Activated CD8-positive, alpha-beta T cell treated with anti-CD3 and anti-CD28 coated beads for 36 hours (primary cell): ENCODE results near the gene RPL41. TPM values are rescaled to one million over a fixed set of nuclear protein-coding genes. Genes with fewer than 3 reads are reported as not detected.

Source experiments
- ATAC-seq: fragments of 200-7000 bp; cut with Tn5 transposase; one replicate; pipeline ENCODE4 v1.10.0; 2021; ENCODE audit warnings: mild to moderate bottlenecking, moderate library complexity
- CTCF ChIA-PET: fragments of 350-600 bp; sonication (Branson Sonifier 250); formaldehyde crosslinking; loops from one replicate; lab custom pipeline; 2021; ENCODE audit warnings: antibody characterized with exemption; lab: Charles Lee
- POLR2A ChIA-PET: fragments of 350-600 bp; sonication (Branson Sonifier 250); formaldehyde crosslinking; loops from one replicate; lab custom pipeline; 2021; ENCODE audit warnings: antibody characterized with exemption; lab: Charles Lee
- DNase-seq: peaks from one replicate; pipeline ENCODE4 v3.0.0-alpha.2; 2020
- H3K27ac Mint-ChIP-seq: one replicate; pipeline ENCODE4 v1.8.0; 2021; ENCODE audit warnings: mild to moderate bottlenecking, mixed read lengths
- H3K27me3 Mint-ChIP-seq: one replicate; pipeline ENCODE4 v1.8.0; 2021; ENCODE audit warnings: mixed read lengths
- H3K36me3 Mint-ChIP-seq: one replicate; pipeline ENCODE4 v1.8.0; 2021; ENCODE audit warnings: low read depth, mixed read lengths
- H3K4me1 Mint-ChIP-seq: one replicate; pipeline ENCODE4 v1.8.0; 2021; ENCODE audit warnings: low read depth, mixed read lengths
- H3K4me3 Mint-ChIP-seq: one replicate; pipeline ENCODE4 v1.8.0; 2021; ENCODE audit warnings: mild to moderate bottlenecking, moderate library complexity, mixed read lengths
- H3K9me3 Mint-ChIP-seq: one replicate; pipeline ENCODE4 v1.8.0; 2021; ENCODE audit warnings: mixed read lengths
- CTCF ChIP-seq: fragments of 200-600 bp; IDR thresholded peaks from one replicate; pipeline ENCODE4 v1.8.0; 2022; ENCODE audit warnings: antibody characterized with exemption, mild to moderate bottlenecking
- intact Hi-C: fragments of 100-400 bp; cut with micrococcal nuclease; formaldehyde crosslinking; loops from one replicate; pipeline ENCODE4 v1.10.0; 2022
- total RNA-seq, 2 experiments: library from RNA; stranded (reverse); gene quantifications; one replicate each; pipeline ENCODE4 v1.2.3, GENCODE V29; 2021

Gene RPL41
- total RNA-seq, 2 experiments from 2014 or later: 5,401 to 5,452 TPM

DNA sequence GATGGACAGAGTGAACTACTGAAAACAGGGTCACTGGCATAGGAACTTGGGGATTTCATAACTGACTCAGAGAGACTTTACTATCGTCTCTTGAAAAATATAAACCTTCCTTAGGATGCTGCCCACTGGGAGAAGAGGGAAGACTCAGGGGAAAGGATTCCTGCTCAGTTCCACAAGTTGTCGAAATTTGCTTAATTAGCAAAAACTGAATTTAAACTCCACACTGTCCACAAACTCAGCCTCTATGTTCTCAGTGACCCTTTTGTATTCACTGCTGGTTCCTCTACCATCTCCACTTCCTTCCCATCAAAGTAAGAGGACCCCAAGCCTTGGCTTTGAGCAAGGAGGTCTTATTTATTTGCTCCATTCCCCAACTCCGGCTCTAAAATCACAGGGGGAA, 28.8 kb downstream of the RPL41 start:
- DNase-seq: no peak
- H3K27ac Mint-ChIP-seq: peak overlapping the region; percentile 30
- ATAC-seq: no peak
- peaks cover 46% of the 10 kb centered on the region for H3K36me3 Mint-ChIP-seq
- intact Hi-C loops: no loop called here
- H3K4me1 Mint-ChIP-seq: peaks cover 32% of the 10 kb centered on the region
- no peak for TF ChIP-seq CTCF
- ChIA-PET CTCF (interaction anchor here (1.2 to 1.8 kb wide), 3 partner anchors 16 to 28 kb away, joined by 3 to 7 read pairs (median 4); partner anchors contain the start of genes ESYT1 and ZC3H10), POLR2A (interaction anchor here (1.4 to 3.3 kb wide), 4 partner anchors 10 to 17 kb away, joined by 4 to 23 read pairs (median 6); partner anchors contain the start of gene ESYT1)
- no peak overlapping the region for H3K4me3 Mint-ChIP-seq
- H3K9me3 Mint-ChIP-seq: no peaks in the 10 kb centered on the region
- no peaks in the 10 kb centered on the region for H3K27me3 Mint-ChIP-seq

- intact Hi-C loops: no loop called here
Measured at GRCh38 chr12:56146492-56147460, 30.3 kb downstream of the RPL41 start.

DNA sequence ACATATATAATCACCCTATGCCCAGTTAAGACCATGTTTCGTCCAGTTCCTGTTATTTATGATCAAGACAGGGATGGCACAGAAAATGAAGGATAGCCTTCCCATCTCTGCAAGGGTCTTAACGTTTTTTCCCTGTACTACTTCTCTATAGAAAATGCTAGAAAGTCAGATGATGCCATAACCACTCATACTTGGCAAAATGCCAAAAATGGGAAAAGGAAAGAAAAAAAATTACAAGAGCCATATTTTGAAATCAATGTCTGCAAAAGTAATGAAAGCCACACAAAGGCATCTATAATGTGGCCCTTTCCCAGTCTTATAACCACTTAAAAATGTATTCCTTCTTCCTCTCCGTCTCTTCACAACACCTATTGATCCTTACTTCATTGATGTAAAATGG, 34.1 kb downstream of the RPL41 start:
- H3K9me3 Mint-ChIP-seq: no peaks in the 10 kb centered on the region
- no peaks in the 10 kb centered on the region for H3K27me3 Mint-ChIP-seq
- peak overlapping the region; percentile 100 for H3K27ac Mint-ChIP-seq
- CTCF ChIA-PET: interaction anchor here (0.9 to 4.3 kb wide), 4 partner anchors 10 to 31 kb away, joined by 3 to 36 read pairs (median 12); partner anchors contain the start of gene ZC3H10
- intact Hi-C loops: loop anchor here (5.0 kb wide), 1 partner anchor 33 kb away; the partner anchor contains the start of genes RPL41 and ZC3H10
- POLR2A ChIA-PET: interaction anchor here (0.7 to 2.5 kb wide), 5 partner anchors 9 to 928 kb away, joined by 3 to 14 read pairs (median 4); partner anchors contain the start of gene MYL6
- DNase-seq (no peak), ATAC-seq (no peak)
- peak overlapping the region; percentile 92 for H3K4me3 Mint-ChIP-seq
- H3K4me1 Mint-ChIP-seq: peaks cover 32% of the 10 kb centered on the region
- no peak for TF ChIP-seq CTCF
- peaks cover 5% of the 10 kb centered on the region for H3K36me3 Mint-ChIP-seq

More at GRCh38 chr12:56146492-56147460, 30.3 kb downstream of the RPL41 start:
- Mint-ChIP-seq H3K4me3 (no peak overlapping the region), H3K36me3 (peaks cover 35% of the 10 kb centered on the region), H3K27me3 (no peaks in the 10 kb centered on the region), H3K4me1 (peaks cover 36% of the 10 kb centered on the region), H3K9me3 (no peaks in the 10 kb centered on the region), H3K27ac (no peak overlapping the region)
- ATAC-seq: no peak
- DNase-seq: no peak
- ChIA-PET CTCF (interaction anchor here (1.4 kb wide), 1 partner anchor 18 kb away, joined by 3 read pairs; the partner anchor contains the start of gene ESYT1), POLR2A (no interaction called here)
- no peak for TF ChIP-seq CTCF

DNA sequence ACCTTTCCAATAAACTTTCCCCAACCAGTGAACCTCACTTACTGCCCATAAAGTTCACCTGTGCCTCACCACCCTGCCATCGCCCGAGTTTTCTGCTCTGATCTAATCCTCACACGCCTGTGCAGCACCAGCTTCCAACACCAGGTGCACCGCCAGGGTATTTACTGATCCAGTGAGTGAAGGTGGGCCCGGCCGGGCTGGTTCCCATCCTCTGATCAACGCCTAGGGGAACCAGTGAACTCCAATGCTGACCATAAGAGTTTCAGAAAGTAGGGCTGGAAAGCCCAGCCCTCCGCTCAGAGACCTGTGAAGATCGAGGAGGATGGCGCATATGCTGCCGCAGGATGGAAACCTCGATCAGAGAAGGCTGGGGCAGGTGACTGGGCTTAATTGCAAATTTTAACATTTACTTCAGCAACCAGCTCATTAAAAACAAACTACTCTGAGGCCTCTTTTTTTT, 35.3 kb downstream of the RPL41 start:
- CTCF ChIA-PET: interaction anchor here (1.0 to 4.3 kb wide), 13 partner anchors 10 to 413 kb away, joined by 3 to 36 read pairs (median 5); partner anchors contain the start of genes ANKRD52, ESYT1, SMARCC2 and STAT2
- peaks cover 35% of the 10 kb centered on the region for H3K4me1 Mint-ChIP-seq
- intact Hi-C loops: loop anchor here (1.0 to 5.0 kb wide), 2 partner anchors 34 to 47 kb away; partner anchors contain the start of genes PA2G4, RPL41 and ZC3H10
- peak; percentile 88 for TF ChIP-seq CTCF
- H3K9me3 Mint-ChIP-seq: no peaks in the 10 kb centered on the region
- peaks cover 9% of the 10 kb centered on the region for H3K36me3 Mint-ChIP-seq
- DNase-seq (peak; percentile 85), ATAC-seq (peak; percentile 71)
- H3K27me3 Mint-ChIP-seq: no peaks in the 10 kb centered on the region
- POLR2A ChIA-PET: interaction anchor here (0.6 to 2.0 kb wide), 18 partner anchors 8 to 365 kb away, joined by 3 to 20 read pairs (median 4); partner anchors contain the start of genes ESYT1, RPL41, SMARCC2 and ZC3H10
- H3K4me3 Mint-ChIP-seq: peak overlapping the region; percentile 92
- H3K27ac Mint-ChIP-seq: peak overlapping the region; percentile 100
